Measurements from ENCODE around the gene ZNF736. TPM values are rescaled to one million over a fixed set of nuclear protein-coding genes. Genes with fewer than 3 reads are reported as not detected.
"Not testable (repeated sequence)": the region's sequence is repeated elsewhere in the genome, so short reads cannot be mapped to it uniquely, and the experiment has no call there.

Gene ZNF736
- total RNA-seq = 10 to 100 TPM; 26.3 to 27.2 TPM

DNA sequence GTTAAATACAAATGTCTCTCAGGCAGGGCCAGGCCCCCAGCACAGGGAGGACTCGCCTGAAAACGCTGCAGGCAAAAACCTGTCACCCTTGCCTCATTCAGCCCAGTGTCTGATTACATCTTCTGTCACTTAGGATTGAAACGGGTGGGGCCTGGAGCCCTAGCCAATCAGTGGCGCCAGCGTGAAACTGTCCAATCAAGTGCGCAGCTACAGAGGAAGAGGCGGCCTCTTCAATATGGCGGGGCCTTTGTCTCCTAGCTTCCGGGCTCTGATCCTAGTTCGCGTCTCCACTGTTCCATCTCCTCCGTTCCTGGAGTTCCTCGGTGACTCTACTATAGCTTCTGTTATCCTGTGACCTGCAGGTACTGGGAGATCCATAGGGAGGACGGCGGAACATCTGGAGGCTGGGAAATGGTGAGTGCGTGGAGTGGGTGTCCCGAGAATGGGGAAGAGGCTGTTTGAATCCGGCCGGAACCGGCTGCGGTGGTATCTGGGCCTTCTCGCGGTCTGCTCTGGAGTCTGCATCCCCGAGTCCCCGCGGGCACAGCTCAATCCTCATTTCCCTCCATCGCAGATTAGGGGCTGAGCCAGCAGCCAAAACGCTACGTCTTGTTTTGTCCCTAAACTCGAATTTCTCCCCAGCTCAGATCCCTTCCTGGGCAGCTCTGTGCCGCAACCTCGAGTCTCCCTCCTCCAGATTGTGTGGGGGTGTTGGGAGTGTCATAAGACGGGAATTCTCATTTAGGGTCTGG is at the start of gene ZNF736:
Gene ZNF736 (plus strand): TSS at position 222 of the 752 bp plus-strand sequence. CDS start 190 bp downstream, at position 412.
- TF ChIP-seq, protein P1, sequence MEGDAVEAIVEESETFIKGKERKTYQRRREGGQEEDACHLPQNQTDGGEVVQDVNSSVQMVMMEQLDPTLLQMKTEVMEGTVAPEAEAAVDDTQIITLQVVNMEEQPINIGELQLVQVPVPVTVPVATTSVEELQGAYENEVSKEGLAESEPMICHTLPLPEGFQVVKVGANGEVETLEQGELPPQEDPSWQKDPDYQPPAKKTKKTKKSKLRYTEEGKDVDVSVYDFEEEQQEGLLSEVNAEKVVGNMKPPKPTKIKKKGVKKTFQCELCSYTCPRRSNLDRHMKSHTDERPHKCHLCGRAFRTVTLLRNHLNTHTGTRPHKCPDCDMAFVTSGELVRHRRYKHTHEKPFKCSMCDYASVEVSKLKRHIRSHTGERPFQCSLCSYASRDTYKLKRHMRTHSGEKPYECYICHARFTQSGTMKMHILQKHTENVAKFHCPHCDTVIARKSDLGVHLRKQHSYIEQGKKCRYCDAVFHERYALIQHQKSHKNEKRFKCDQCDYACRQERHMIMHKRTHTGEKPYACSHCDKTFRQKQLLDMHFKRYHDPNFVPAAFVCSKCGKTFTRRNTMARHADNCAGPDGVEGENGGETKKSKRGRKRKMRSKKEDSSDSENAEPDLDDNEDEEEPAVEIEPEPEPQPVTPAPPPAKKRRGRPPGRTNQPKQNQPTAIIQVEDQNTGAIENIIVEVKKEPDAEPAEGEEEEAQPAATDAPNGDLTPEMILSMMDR (IDR thresholded peaks at IDR 0.05) = no peak
- ATAC-seq = peak; percentile 100
- intact Hi-C loops (cut with micrococcal nuclease) = no loop called here
- ChIA-PET POLR2A (interaction anchor here (0.8 to 1.5 kb wide), 5 partner anchors 36 to 480 kb away, joined by 3 to 7 read pairs (median 4); partner anchors contain the start of genes ZNF107, ZNF138 and ZNF680), CTCF (interaction anchor here (1.0 kb wide), 1 partner anchor 11 kb away, joined by 4 read pairs; no protein-coding TSS in a partner anchor)
- H3K27ac Mint-ChIP-seq = peak within 1 kb of the TSS; percentile 99
- no peaks in the 10 kb centered on the region for H3K27me3 Mint-ChIP-seq
- peaks cover 30% of the 10 kb centered on the region for H3K36me3 Mint-ChIP-seq (ENCODE audit: low read depth)
- peaks cover 2% of the 10 kb centered on the region for H3K9me3 Mint-ChIP-seq
- peak; percentile 95 for DNase-seq
- peaks cover 31% of the 10 kb centered on the region for H3K4me1 Mint-ChIP-seq (ENCODE audit: low read depth)
- peak within 1 kb of the TSS; percentile 97 for H3K4me3 Mint-ChIP-seq

DNA sequence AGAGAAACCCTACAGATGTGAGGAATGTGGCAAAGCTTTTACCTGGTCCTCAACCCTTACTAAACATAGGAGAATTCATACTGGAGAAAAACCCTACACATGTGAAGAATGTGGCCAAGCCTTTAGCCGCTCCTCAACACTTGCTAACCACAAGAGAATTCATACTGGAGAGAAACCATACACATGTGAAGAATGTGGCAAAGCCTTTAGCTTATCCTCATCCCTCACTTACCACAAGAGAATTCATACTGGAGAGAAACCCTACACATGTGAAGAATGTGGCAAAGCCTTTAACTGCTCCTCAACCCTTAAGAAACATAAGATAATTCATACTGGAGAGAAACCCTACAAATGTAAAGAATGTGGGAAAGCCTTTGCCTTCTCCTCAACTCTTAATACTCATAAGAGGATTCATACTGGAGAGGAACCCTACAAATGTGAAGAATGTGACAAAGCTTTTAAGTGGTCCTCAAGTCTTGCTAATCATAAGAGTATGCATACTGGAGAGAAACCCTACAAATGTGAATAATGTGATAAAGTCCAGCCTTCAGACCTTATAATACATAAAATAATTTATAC is 47.3 kb upstream of the ZNF736 start:
- peaks cover 25% of the 10 kb centered on the region for H3K9me3 Mint-ChIP-seq
- H3K27me3 Mint-ChIP-seq = no peaks in the 10 kb centered on the region
- ChIA-PET CTCF (no interaction called here), POLR2A (no interaction called here)
- no peak overlapping the region for H3K4me3 Mint-ChIP-seq
- ATAC-seq (no peak), DNase-seq (no peak)
- TF ChIP-seq, protein P1 (IDR thresholded peaks at IDR 0.05) = no peak
- peaks cover 10% of the 10 kb centered on the region for H3K36me3 Mint-ChIP-seq (ENCODE audit: low read depth)
- intact Hi-C loops (cut with micrococcal nuclease) = no loop called here
- no peaks in the 10 kb centered on the region for H3K4me1 Mint-ChIP-seq (ENCODE audit: low read depth)
- no peak overlapping the region for H3K27ac Mint-ChIP-seq

DNA sequence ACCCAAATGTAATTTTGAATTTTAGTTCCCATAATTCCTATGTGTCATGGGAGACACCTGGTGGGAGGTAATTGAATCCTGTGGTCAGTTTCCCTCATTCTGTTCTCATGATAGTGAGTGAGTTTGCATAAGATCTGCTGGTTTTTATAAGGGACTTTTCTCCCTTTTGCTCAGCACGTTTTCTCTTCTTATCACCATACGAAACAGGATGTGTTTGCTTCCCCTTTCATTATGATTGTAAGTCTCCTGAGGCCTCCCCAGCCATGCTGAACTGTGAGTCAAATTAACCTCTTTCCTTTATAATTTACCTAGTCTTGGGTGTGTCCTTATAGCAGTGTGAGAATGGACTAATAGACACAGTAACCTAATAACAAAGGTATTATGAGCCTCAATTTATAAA is 36.1 kb upstream of the ZNF736 start:
- no peak overlapping the region for H3K4me3 Mint-ChIP-seq
- peaks cover 2% of the 10 kb centered on the region for H3K4me1 Mint-ChIP-seq (ENCODE audit: low read depth)
- no peak for ATAC-seq
- DNase-seq = no peak
- H3K27me3 Mint-ChIP-seq = no peaks in the 10 kb centered on the region
- intact Hi-C loops (cut with micrococcal nuclease) = no loop called here
- CTCF ChIA-PET = no interaction called here
- H3K9me3 Mint-ChIP-seq = peaks cover 9% of the 10 kb centered on the region
- no peak overlapping the region for H3K27ac Mint-ChIP-seq
- POLR2A ChIA-PET = no interaction called here
- TF ChIP-seq, protein P1 (IDR thresholded peaks at IDR 0.05) = no peak
- no peaks in the 10 kb centered on the region for H3K36me3 Mint-ChIP-seq (ENCODE audit: low read depth)

DNA sequence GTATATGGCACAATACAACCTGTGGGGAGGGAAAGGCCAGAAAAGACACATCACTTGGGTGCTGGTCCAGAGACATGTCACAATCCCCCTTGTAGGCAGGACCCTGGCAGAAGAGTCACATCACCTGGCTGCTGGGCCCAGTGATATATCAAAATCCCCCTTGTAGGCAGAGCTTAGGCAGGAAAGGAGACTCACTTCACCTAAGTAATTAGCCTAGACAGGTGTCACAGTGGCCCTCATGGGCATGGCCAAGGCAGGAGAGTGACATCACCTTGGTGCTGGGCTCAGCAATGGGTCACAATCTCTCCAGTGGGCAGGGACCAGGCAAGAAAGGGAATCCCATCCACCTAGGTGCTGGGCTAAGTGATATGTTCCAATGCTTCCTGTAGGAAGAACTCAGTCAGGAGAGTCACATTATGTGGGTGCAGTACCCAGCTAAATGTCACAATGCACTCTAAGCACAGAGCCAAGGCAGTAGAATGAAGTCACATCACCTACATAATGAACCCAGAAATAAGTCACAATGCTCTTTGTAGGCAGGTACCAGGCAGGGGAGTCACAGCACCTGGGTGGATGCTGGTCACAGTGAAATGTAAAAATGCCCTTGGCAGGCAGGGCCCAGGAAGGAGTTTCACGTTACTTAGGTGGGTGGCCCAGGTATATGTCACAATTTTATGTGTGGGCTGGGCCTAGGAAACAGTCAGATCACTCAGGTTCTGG is 18.9 kb upstream of the ZNF736 start:
- no peaks in the 10 kb centered on the region for H3K27me3 Mint-ChIP-seq
- ATAC-seq (no peak), DNase-seq (no peak)
- TF ChIP-seq, protein P1 (IDR thresholded peaks at IDR 0.05) = no peak
- ChIA-PET POLR2A (no interaction called here), CTCF (no interaction called here)
- H3K36me3 Mint-ChIP-seq (ENCODE audit: low read depth) = no peaks in the 10 kb centered on the region
- intact Hi-C loops (cut with micrococcal nuclease) = no loop called here
- H3K9me3 Mint-ChIP-seq = no peaks in the 10 kb centered on the region
- H3K4me3 Mint-ChIP-seq = no peak overlapping the region
- H3K27ac Mint-ChIP-seq = no peak overlapping the region
- H3K4me1 Mint-ChIP-seq (ENCODE audit: low read depth) = no peaks in the 10 kb centered on the region

DNA sequence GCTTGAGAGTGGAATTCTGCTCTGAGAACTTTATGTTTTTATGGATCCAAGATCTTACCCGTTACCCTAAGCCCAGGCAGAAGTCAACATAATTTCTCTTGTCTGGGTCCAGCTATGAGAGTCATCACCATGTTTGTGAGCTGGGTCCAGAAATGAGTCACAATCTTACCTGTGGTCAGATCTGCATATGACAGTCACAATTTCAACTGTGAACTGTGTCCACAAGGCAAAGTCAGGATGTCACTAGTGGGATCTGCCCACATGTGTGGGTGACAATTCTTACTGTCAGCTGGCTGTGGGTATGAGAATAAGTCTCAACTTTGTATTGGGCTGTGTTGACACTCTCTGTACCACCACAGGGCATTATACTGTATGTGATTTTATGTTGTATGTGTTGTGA is 16.3 kb upstream of the ZNF736 start:
- H3K4me1 Mint-ChIP-seq (ENCODE audit: low read depth); H3K4me3 Mint-ChIP-seq; H3K9me3 Mint-ChIP-seq; H3K27ac Mint-ChIP-seq; POLR2A ChIA-PET; H3K36me3 Mint-ChIP-seq (ENCODE audit: low read depth); intact Hi-C loops (cut with micrococcal nuclease); H3K27me3 Mint-ChIP-seq: not testable (repeated sequence)
- peak; percentile 56 for ATAC-seq
- DNase-seq = peak; percentile 26
- CTCF ChIA-PET = interaction anchor here (0.9 kb wide), 1 partner anchor 10 kb away, joined by 3 read pairs; no protein-coding TSS in a partner anchor
